Endothelial cell of umbilical vein (primary cell): ENCODE measurements around the gene TCERG1L. TPM values are rescaled to one million over a fixed set of nuclear protein-coding genes. Genes with fewer than 3 reads are reported as not detected.

ENCODE experiments used
- BruUV-seq: library from RNA; stranded (reverse); fragments of 400-500 nt; replicated peaks from 2 replicates; lab custom pipeline; 2021; lab: Mats Ljungman, UMichigan
- CTCF ChIA-PET: fragments of 300-600, 350-600 bp; sonication (Branson Sonifier 250); formaldehyde crosslinking; loops from one replicate; lab custom pipeline; 2021; ENCODE audit warnings: antibody characterized with exemption, inconsistent platforms; lab: Charles Lee
- POLR2A ChIA-PET: fragments of 300-600, 350-600 bp; sonication (Branson Sonifier 250); formaldehyde crosslinking; loops from one replicate; lab custom pipeline; 2021; ENCODE audit warnings: antibody characterized with exemption, inconsistent platforms; lab: Charles Lee
- DNase-seq: peaks from one replicate; pipeline ENCODE4 v3.0.0-alpha.2; 2011; ENCODE audit warnings: low read depth, low spot score
- FAIRE-seq: peaks from 2 replicates; lab custom pipeline; 2011; peaks lifted over from hg19 to GRCh38; lab: Jason Lieb, UNC
- H2AFZ ChIP-seq: 2 replicates; pipeline ENCODE4 v1.6.0; 2012; ENCODE audit warnings: low read depth, low read length, control low read depth, inconsistent platforms
- H3K27ac ChIP-seq: 2 replicates; pipeline ENCODE4 v1.5.1; 2011; ENCODE audit warnings: low read depth, mild to moderate bottlenecking, control low read depth, low read length, moderate library complexity; ENCODE audit not compliant: insufficient read depth
- H3K27me3 ChIP-seq, 2 experiments: 2 replicates each; pipeline versions ENCODE4 v1.6.0 to v1.6.1; 2011; ENCODE audit warnings: low read length in 2 of 2, mixed read lengths in 1 of 2; ENCODE audit not compliant: control insufficient read depth in 2 of 2, insufficient read depth in 2 of 2
- H3K36me3 ChIP-seq, 2 experiments: 2 replicates in 1 of 2; 3 replicates in 1 of 2; pipeline ENCODE4 v1.5.1; 2011; ENCODE audit warnings: low read length in 2 of 2, mild to moderate bottlenecking in 1 of 2, moderate library complexity in 1 of 2; ENCODE audit not compliant: control insufficient read depth in 2 of 2, insufficient read depth in 2 of 2; ENCODE audit errors: extremely low read depth in 1 of 2
- H3K4me1 ChIP-seq: 3 replicates; pipeline ENCODE4 v1.5.1; 2011; ENCODE audit warnings: mild to moderate bottlenecking, low read length; ENCODE audit not compliant: control insufficient read depth, insufficient read depth; ENCODE audit errors: extremely low read depth
- H3K4me2 ChIP-seq: 2 replicates; pipeline ENCODE4 v1.6.1; 2011; ENCODE audit warnings: low read length, control low read depth, mixed read lengths; ENCODE audit not compliant: insufficient read depth
- H3K4me3 ChIP-seq, 3 experiments: fragments of 200-600 bp in 1 of 3; sonication (generic), shearing (Covaris generic) in 1 of 3; replicated peaks in 1 of 3; 2 replicates each; pipeline ENCODE4 v1.5.1; 2011 to 2016; ENCODE audit warnings: control low read depth in 3 of 3, low read length in 3 of 3, mild to moderate bottlenecking in 2 of 3, inconsistent platforms in 1 of 3, low read depth in 1 of 3, moderate library complexity in 1 of 3; ENCODE audit not compliant: insufficient read depth in 1 of 3
- H3K79me2 ChIP-seq: 2 replicates; pipeline ENCODE4 v1.6.0; 2012; ENCODE audit warnings: low read length, inconsistent platforms; ENCODE audit not compliant: control insufficient read depth, insufficient read depth
- H3K9ac ChIP-seq: replicated peaks from 2 replicates; pipeline ENCODE3; 2011; ENCODE audit warnings: low read length, control low read depth; ENCODE audit not compliant: insufficient read depth; ENCODE audit errors: extremely low read depth
- H3K9me1 ChIP-seq: replicated peaks from 3 replicates; pipeline ENCODE4 v1.6.0; 2011; ENCODE audit warnings: mild to moderate bottlenecking, low read length; ENCODE audit not compliant: control insufficient read depth, insufficient read depth; ENCODE audit errors: extremely low read depth
- H3K9me3 ChIP-seq: replicated peaks from 2 replicates; pipeline ENCODE4 v1.5.1; 2012; ENCODE audit warnings: low read length, inconsistent platforms; ENCODE audit not compliant: control insufficient read depth, insufficient read depth
- H4K20me1 ChIP-seq: replicated peaks from 2 replicates; pipeline ENCODE3; 2011; ENCODE audit warnings: mild to moderate bottlenecking, low read length; ENCODE audit not compliant: control insufficient read depth, insufficient read depth; ENCODE audit errors: extremely low read depth
- JUN ChIP-seq: IDR thresholded peaks from 2 replicates; pipeline ENCODE4 v1.6.1; 2011; ENCODE audit warnings: borderline replicate concordance, low read depth; ENCODE audit not compliant: insufficient read length, insufficient read depth
- dilution Hi-C: fragments of 300-500 bp; cut with MboI; formaldehyde crosslinking; loops from one replicate; pipeline ENCODE4 v1.15.0; 2019; ENCODE audit warnings: low sequenced_read_pairs; ENCODE audit not compliant: extremely low pct_ligation_motif_present
- intact Hi-C: fragments of 100-400 bp; cut with micrococcal nuclease; formaldehyde crosslinking; loops from one replicate; pipeline ENCODE4 v1.10.0; 2022
- polyA plus RNA-seq, 4 experiments: library from polyadenylated mRNA; depleted of rRNA in 3 of 4; stranded (reverse) in 3 of 4; unstranded in 1 of 4; fragments of >200 nt; gene quantifications; 2 replicates each; pipeline versions ENCODE4 v1.2.1 to v1.2.3, GENCODE V29; 2011 to 2012; ENCODE audit warnings: missing spikeins in 1 of 4
- total RNA-seq: library from RNA; stranded (reverse); gene quantifications from 2 replicates; pipeline ENCODE4 v1.2.3, GENCODE V29; 2021

The TCERG1L gene
- total and polyA plus RNA-seq, 2 donors (not counting 3 experiments of a cell fraction or from before 2014, with no cell fraction given) = not detected

GRCh38 chr10:131121511-131122035 lies 189.9 kb downstream of the TCERG1L start:
- no peak overlapping the region for H3K9ac ChIP-seq
- H2AFZ ChIP-seq = no peak overlapping the region
- H3K4me2 ChIP-seq = no peak overlapping the region
- H3K9me3 ChIP-seq = peaks cover 12% of the 10 kb centered on the region
- intact Hi-C loops (no loop called here), dilution Hi-C loops (no loop called here)
- H3K79me2 ChIP-seq = no peaks in the 10 kb centered on the region
- no peak overlapping the region for H3K27ac ChIP-seq
- DNase-seq = no peak
- no peaks in the 10 kb centered on the region for H4K20me1 ChIP-seq
- no peaks in the 10 kb centered on the region for H3K9me1 ChIP-seq
- no peak overlapping the region for H3K4me3 ChIP-seq
- ChIA-PET CTCF (no interaction called here), POLR2A (no interaction called here)
- no peak for TF ChIP-seq JUN
- H3K27me3 ChIP-seq = no peaks in the 10 kb centered on the region
- H3K4me1 ChIP-seq = no peaks in the 10 kb centered on the region
- no peaks in the 10 kb centered on the region for H3K36me3 ChIP-seq
- no TSS peak for BruUV-seq
- no peak for FAIRE-seq

GRCh38 chr10:131119626-131120355 lies 191.7 kb downstream of the TCERG1L start:
- no peak overlapping the region for H3K4me3 ChIP-seq
- no peaks in the 10 kb centered on the region for H3K9me1 ChIP-seq
- no peak overlapping the region for H3K4me2 ChIP-seq
- peaks cover 10% of the 10 kb centered on the region for H3K9me3 ChIP-seq
- H3K4me1 ChIP-seq = no peaks in the 10 kb centered on the region
- no peaks in the 10 kb centered on the region for H3K36me3 ChIP-seq
- no TSS peak for BruUV-seq
- no peak overlapping the region for H2AFZ ChIP-seq
- no peaks in the 10 kb centered on the region for H3K27me3 ChIP-seq
- ChIA-PET POLR2A (no interaction called here), CTCF (no interaction called here)
- DNase-seq = no peak
- FAIRE-seq = no peak
- H3K27ac ChIP-seq = no peak overlapping the region
- no peaks in the 10 kb centered on the region for H3K79me2 ChIP-seq
- no peak overlapping the region for H3K9ac ChIP-seq
- intact Hi-C loops (no loop called here), dilution Hi-C loops (no loop called here)
- TF ChIP-seq JUN = no peak
- no peaks in the 10 kb centered on the region for H4K20me1 ChIP-seq
